Progenitor cell of endocrine pancreas (in vitro differentiated cells): ENCODE data around the gene DHX30. TPM values are rescaled to one million over a fixed set of nuclear protein-coding genes. Genes with fewer than 3 reads are reported as not detected.

Experiments used
- DNase-seq: peaks from one replicate; pipeline ENCODE4 v3.0.0; 2021; ENCODE audit warnings: low spot score; ENCODE audit not compliant: unreplicated experiment
- H3K27ac Mint-ChIP-seq: 2 replicates; pipeline ENCODE4 v1.8.0; 2021; ENCODE audit warnings: mild to moderate bottlenecking, moderate library complexity, mixed read lengths
- H3K27me3 Mint-ChIP-seq: 2 replicates; pipeline ENCODE4 v1.8.0; 2021; ENCODE audit warnings: mixed read lengths
- H3K36me3 Mint-ChIP-seq: 2 replicates; pipeline ENCODE4 v1.8.0; 2022; ENCODE audit warnings: mixed read lengths; ENCODE audit not compliant: insufficient read depth
- H3K4me1 Mint-ChIP-seq: 2 replicates; pipeline ENCODE4 v1.8.0; 2021; ENCODE audit warnings: low read depth, mixed read lengths
- H3K4me3 Mint-ChIP-seq: 2 replicates; pipeline ENCODE4 v1.8.0; 2021; ENCODE audit warnings: low read depth, mild to moderate bottlenecking, moderate library complexity, mixed read lengths
- H3K9me3 Mint-ChIP-seq: 2 replicates; pipeline ENCODE4 v1.8.0; 2021; ENCODE audit warnings: low read depth, mixed read lengths
- CTCF ChIP-seq: fragments of 200-600 bp; sonication (generic); IDR thresholded peaks from one replicate; pipeline ENCODE4 v1.5.0; 2021; ENCODE audit warnings: antibody characterized with exemption, mild to moderate bottlenecking; ENCODE audit not compliant: unreplicated experiment
- total RNA-seq: library from RNA; stranded (reverse); gene quantifications from 2 replicates; pipeline ENCODE4 v1.2.1, GENCODE V29; 2021

The DHX30 gene
- total RNA-seq, 1 donor from 2014 or later: 130 TPM

- H3K36me3 Mint-ChIP-seq: peaks cover 2% of the 10 kb centered on the region
- H3K27ac Mint-ChIP-seq: no peak overlapping the region
Observed at GRCh38 chr3:47794544-47794943, 8.4 kb upstream of the DHX30 start.

GRCh38 chr3:47799733-47800132 is 3.2 kb upstream of the DHX30 start:
- Mint-ChIP-seq H3K27ac (no peak overlapping the region), H3K4me3 (no peak overlapping the region), H3K9me3 (no peaks in the 10 kb centered on the region), H3K4me1 (peaks cover 14% of the 10 kb centered on the region), H3K27me3 (no peaks in the 10 kb centered on the region), H3K36me3 (no peaks in the 10 kb centered on the region)
- peak; percentile 39 for TF ChIP-seq CTCF
- DNase-seq: no peak

More at GRCh38 chr3:47794544-47794943, 8.4 kb upstream of the DHX30 start:
- H3K9me3 Mint-ChIP-seq: peaks cover 3% of the 10 kb centered on the region
- no peak for DNase-seq
- no peak for TF ChIP-seq CTCF
- no peaks in the 10 kb centered on the region for H3K27me3 Mint-ChIP-seq
- H3K4me3 Mint-ChIP-seq: no peak overlapping the region
- no peaks in the 10 kb centered on the region for H3K4me1 Mint-ChIP-seq

- DNase-seq: no peak
- no peak for TF ChIP-seq CTCF
- H3K9me3 Mint-ChIP-seq: no peaks in the 10 kb centered on the region
- peak overlapping the region; percentile 100 for H3K27ac Mint-ChIP-seq
- H3K36me3 Mint-ChIP-seq: peaks cover 2% of the 10 kb centered on the region
- H3K4me1 Mint-ChIP-seq: peaks cover 14% of the 10 kb centered on the region
- peak overlapping the region; percentile 98 for H3K4me3 Mint-ChIP-seq
- H3K27me3 Mint-ChIP-seq: no peaks in the 10 kb centered on the region
Observed at GRCh38 chr3:47803480-47804025, 615 bp downstream of the DHX30 start.

GRCh38 chr3:47804577-47804976 is 1.6 kb downstream of the DHX30 start:
- Mint-ChIP-seq H3K36me3 (peaks cover 2% of the 10 kb centered on the region), H3K4me3 (peak overlapping the region; percentile 98), H3K27me3 (no peaks in the 10 kb centered on the region), H3K9me3 (no peaks in the 10 kb centered on the region), H3K4me1 (peaks cover 14% of the 10 kb centered on the region), H3K27ac (peak overlapping the region; percentile 100)
- DNase-seq: no peak
- TF ChIP-seq CTCF: no peak

- Mint-ChIP-seq H3K9me3 (no peaks in the 10 kb centered on the region), H3K36me3 (peaks cover 16% of the 10 kb centered on the region), H3K27ac (peak overlapping the region; percentile 81), H3K4me1 (no peaks in the 10 kb centered on the region), H3K4me3 (no peak overlapping the region), H3K27me3 (no peaks in the 10 kb centered on the region)
- DNase-seq: no peak
- no peak for TF ChIP-seq CTCF
Observed at GRCh38 chr3:47813551-47814177, 10.7 kb downstream of the DHX30 start.
